Epithelial cell of proximal tubule (primary cell): ENCODE measurements around the gene USP38. TPM values are rescaled to one million over a fixed set of nuclear protein-coding genes. Genes with fewer than 3 reads are reported as not detected.

Experiments used
- DNase-seq: peaks from one replicate; pipeline ENCODE4 v3.0.0-alpha.2; 2011; ENCODE audit warnings: low read depth
- H3K4me3 ChIP-seq: 2 replicates; pipeline ENCODE4 v1.5.1; 2011; ENCODE audit warnings: low read depth, mild to moderate bottlenecking, low read length
- CTCF ChIP-seq: conservative IDR thresholded peaks from 2 replicates; pipeline ENCODE4 v1.5.1; 2012; ENCODE audit warnings: low read depth, mild to moderate bottlenecking, low read length
- total RNA-seq: library from RNA; depleted of rRNA; stranded (reverse); fragments of >200 nt; gene quantifications from 2 replicates; pipeline ENCODE4 v1.2.3, GENCODE V29; 2015

Gene USP38
- total RNA-seq, 1 donor from 2014 or later: 13.7 TPM

- no peak overlapping the region for H3K4me3 ChIP-seq
- no peak for DNase-seq
- no peak for TF ChIP-seq CTCF
Measured at GRCh38 chr4:143178923-143179322, 5.8 kb upstream of the USP38 start.

GRCh38 chr4:143183513-143184216 is 1.1 kb upstream of the USP38 start:
- TF ChIP-seq CTCF: peak; percentile 0
- DNase-seq: peak; percentile 20
- peak overlapping the region; percentile 93 for H3K4me3 ChIP-seq

GRCh38 chr4:143184217-143184502 is 557 bp upstream of the USP38 start:
- TF ChIP-seq CTCF: no peak
- DNase-seq: peak; percentile 37
- H3K4me3 ChIP-seq: peak overlapping the region; percentile 93

- no peak for DNase-seq
- H3K4me3 ChIP-seq: peak overlapping the region; percentile 93
- TF ChIP-seq CTCF: no peak
Measured at GRCh38 chr4:143185253-143186107, 763 bp downstream of the USP38 start.

GRCh38 chr4:143186212-143186611 is 1.5 kb downstream of the USP38 start:
- TF ChIP-seq CTCF: no peak
- H3K4me3 ChIP-seq: peak overlapping the region; percentile 93
- DNase-seq: peak; percentile 52

GRCh38 chr4:143186649-143187048 is 1.9 kb downstream of the USP38 start:
- TF ChIP-seq CTCF: no peak
- no peak for DNase-seq
- H3K4me3 ChIP-seq: peak overlapping the region; percentile 93
